SK-N-SH treated with all-trans-retinoic acid at 6 μM for 48 hours (cell line): ENCODE results near the gene ZCCHC24.

ENCODE experiments used
- ATAC-seq: fragments of 200-7000 bp; cut with Tn5 transposase; 3 replicates; pipeline ENCODE4 v1.9.1; 2020; ENCODE audit warnings: mild to moderate bottlenecking, moderate library complexity
- ARNTL ChIP-seq: fragments of 450-650 bp; formaldehyde crosslinking; IDR thresholded peaks from 2 replicates; pipeline ENCODE4 v1.5.0; 2020; ENCODE audit warnings: low read depth, mild to moderate bottlenecking, moderate library complexity, borderline replicate concordance
- BACH2 ChIP-seq: fragments of 250-450 bp; sonication (Bioruptor Pico); IDR thresholded peaks from 2 replicates; pipeline ENCODE4 v1.9.0; 2021; ENCODE audit warnings: mild to moderate bottlenecking, borderline replicate concordance
- CSDC2 ChIP-seq: fragments of 250-450 bp; sonication (Bioruptor Pico); IDR thresholded peaks from 2 replicates; pipeline ENCODE4 v1.5.0; 2020; ENCODE audit warnings: mild to moderate bottlenecking, moderate library complexity
- ESRRG ChIP-seq: fragments of 250-450 bp; sonication (Bioruptor Pico); IDR thresholded peaks from 2 replicates; pipeline ENCODE4 v1.6.1; 2021; ENCODE audit warnings: mild to moderate bottlenecking
- GLIS3 ChIP-seq: fragments of 250-450 bp; sonication (Bioruptor Pico); IDR thresholded peaks from 2 replicates; pipeline ENCODE4 v1.5.0; 2020; ENCODE audit warnings: mild to moderate bottlenecking, moderate library complexity
- ISL1 ChIP-seq: fragments of 250-450 bp; sonication (Bioruptor Pico); IDR thresholded peaks from 2 replicates; pipeline ENCODE4 v2.1.2; 2022; ENCODE audit warnings: mild to moderate bottlenecking, moderate library complexity
- OSR1 ChIP-seq: fragments of 250-450 bp; sonication (Bioruptor Pico); IDR thresholded peaks from 2 replicates; pipeline ENCODE4 v1.8.0; 2022; ENCODE audit warnings: moderate library complexity, mild to moderate bottlenecking, inconsistent platforms
- PPARA ChIP-seq: fragments of 250-450 bp; sonication (Bioruptor Pico); IDR thresholded peaks from 2 replicates; pipeline ENCODE4 v1.5.0; 2020; ENCODE audit warnings: mild to moderate bottlenecking, borderline replicate concordance
- RARB ChIP-seq: fragments of 250-450 bp; sonication (Bioruptor Pico); IDR thresholded peaks from 2 replicates; pipeline ENCODE4 v1.8.0; 2021; ENCODE audit warnings: mild to moderate bottlenecking, moderate library complexity
- SNAI2 ChIP-seq: fragments of 250-450 bp; sonication (Bioruptor Pico); IDR thresholded peaks from 2 replicates; pipeline ENCODE4 v1.5.0; 2020; ENCODE audit warnings: mild to moderate bottlenecking, moderate library complexity
- TCF4 ChIP-seq: fragments of 250-450 bp; sonication (Bioruptor Pico); IDR thresholded peaks from 2 replicates; pipeline ENCODE4 v1.8.0; 2021; ENCODE audit warnings: mild to moderate bottlenecking, moderate library complexity, borderline replicate concordance
- TOX ChIP-seq: fragments of 250-450 bp; sonication (Bioruptor Pico); IDR thresholded peaks from 2 replicates; pipeline ENCODE4 v1.8.0; 2021; ENCODE audit warnings: mild to moderate bottlenecking, moderate library complexity, borderline replicate concordance
- ZC3H10 ChIP-seq: fragments of 250-450 bp; sonication (Bioruptor Pico); IDR thresholded peaks from 2 replicates; pipeline ENCODE4 v1.5.1; 2021; ENCODE audit warnings: mild to moderate bottlenecking, moderate library complexity
- ZFP3 ChIP-seq: fragments of 250-450 bp; sonication (Bioruptor Pico); IDR thresholded peaks from 2 replicates; pipeline ENCODE4 v1.5.0; 2020; ENCODE audit warnings: mild to moderate bottlenecking, moderate library complexity
- ZFP30 ChIP-seq: fragments of 450-650 bp; formaldehyde crosslinking; IDR thresholded peaks from 2 replicates; pipeline ENCODE4 v1.5.0; 2022; ENCODE audit warnings: mild to moderate bottlenecking, moderate library complexity
- ZNF565 ChIP-seq: fragments of 450-650 bp; formaldehyde crosslinking; conservative IDR thresholded peaks from 2 replicates; pipeline ENCODE4 v1.5.0; 2020; ENCODE audit warnings: low read depth, mild to moderate bottlenecking, moderate library complexity
- ZNF8 ChIP-seq: fragments of 450-650 bp; formaldehyde crosslinking; IDR thresholded peaks from 2 replicates; pipeline ENCODE4 v1.5.0; 2020; ENCODE audit warnings: mild to moderate bottlenecking, moderate library complexity
- TF ChIP-seq, protein P1 (sequence below): fragments of 250-450 bp; sonication (Bioruptor Pico); IDR thresholded peaks from 2 replicates; pipeline ENCODE4 v1.5.0; 2020; ENCODE audit warnings: mild to moderate bottlenecking, moderate library complexity
- TF ChIP-seq, protein P2 (sequence below): fragments of 250-450 bp; sonication (Bioruptor Pico); IDR thresholded peaks from 2 replicates; pipeline ENCODE4 v1.5.1; 2020; ENCODE audit warnings: low read depth, mild to moderate bottlenecking, moderate library complexity
- TF ChIP-seq, protein P3 (sequence below): fragments of 250-450 bp; sonication (Bioruptor Pico); IDR thresholded peaks from 2 replicates; pipeline ENCODE4 v1.8.0; 2020; ENCODE audit warnings: mild to moderate bottlenecking, moderate library complexity, borderline replicate concordance
- TF ChIP-seq, protein P4 (sequence below): fragments of 250-450 bp; sonication (Bioruptor Pico); IDR thresholded peaks from 2 replicates; pipeline ENCODE4 v1.5.1; 2021; ENCODE audit warnings: mild to moderate bottlenecking, moderate library complexity
- TF ChIP-seq, protein P5 (sequence below): fragments of 250-450 bp; sonication (Bioruptor Pico); IDR thresholded peaks from 2 replicates; pipeline ENCODE4 v1.8.0; 2021; ENCODE audit warnings: low read depth, mild to moderate bottlenecking, moderate library complexity, borderline replicate concordance

Gene ZCCHC24

DNA sequence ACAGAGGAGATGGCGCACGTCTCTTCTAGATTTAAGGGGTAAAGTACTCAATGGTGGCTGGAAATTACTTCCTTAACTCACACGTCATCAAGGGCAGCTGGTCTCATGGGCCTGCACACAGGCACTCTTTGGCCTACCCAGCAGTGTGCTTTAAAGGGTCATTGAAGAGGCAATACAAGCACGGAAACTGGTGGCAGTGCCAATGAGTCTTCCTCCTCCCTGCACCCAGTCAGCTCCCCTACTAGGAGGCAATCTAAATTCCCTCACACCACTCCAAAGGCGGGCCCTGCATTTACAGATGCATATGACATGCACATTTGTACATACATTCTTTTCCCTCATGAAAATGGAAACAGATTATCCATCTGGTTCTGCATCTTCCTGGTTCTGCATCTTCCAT is 50.8 kb downstream of the ZCCHC24 start (continued):
- TF ChIP-seq, protein P1, sequence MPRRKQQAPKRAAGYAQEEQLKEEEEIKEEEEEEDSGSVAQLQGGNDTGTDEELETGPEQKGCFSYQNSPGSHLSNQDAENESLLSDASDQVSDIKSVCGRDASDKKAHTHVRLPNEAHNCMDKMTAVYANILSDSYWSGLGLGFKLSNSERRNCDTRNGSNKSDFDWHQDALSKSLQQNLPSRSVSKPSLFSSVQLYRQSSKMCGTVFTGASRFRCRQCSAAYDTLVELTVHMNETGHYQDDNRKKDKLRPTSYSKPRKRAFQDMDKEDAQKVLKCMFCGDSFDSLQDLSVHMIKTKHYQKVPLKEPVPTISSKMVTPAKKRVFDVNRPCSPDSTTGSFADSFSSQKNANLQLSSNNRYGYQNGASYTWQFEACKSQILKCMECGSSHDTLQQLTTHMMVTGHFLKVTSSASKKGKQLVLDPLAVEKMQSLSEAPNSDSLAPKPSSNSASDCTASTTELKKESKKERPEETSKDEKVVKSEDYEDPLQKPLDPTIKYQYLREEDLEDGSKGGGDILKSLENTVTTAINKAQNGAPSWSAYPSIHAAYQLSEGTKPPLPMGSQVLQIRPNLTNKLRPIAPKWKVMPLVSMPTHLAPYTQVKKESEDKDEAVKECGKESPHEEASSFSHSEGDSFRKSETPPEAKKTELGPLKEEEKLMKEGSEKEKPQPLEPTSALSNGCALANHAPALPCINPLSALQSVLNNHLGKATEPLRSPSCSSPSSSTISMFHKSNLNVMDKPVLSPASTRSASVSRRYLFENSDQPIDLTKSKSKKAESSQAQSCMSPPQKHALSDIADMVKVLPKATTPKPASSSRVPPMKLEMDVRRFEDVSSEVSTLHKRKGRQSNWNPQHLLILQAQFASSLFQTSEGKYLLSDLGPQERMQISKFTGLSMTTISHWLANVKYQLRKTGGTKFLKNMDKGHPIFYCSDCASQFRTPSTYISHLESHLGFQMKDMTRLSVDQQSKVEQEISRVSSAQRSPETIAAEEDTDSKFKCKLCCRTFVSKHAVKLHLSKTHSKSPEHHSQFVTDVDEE (CRISPR knock-in tag): no peak
- TF ChIP-seq ZNF8 (CRISPR knock-in tag) (no peak), ESRRG (CRISPR knock-in tag) (no peak), BACH2 (CRISPR knock-in tag) (no peak), TCF4 (CRISPR knock-in tag) (no peak)
- TF ChIP-seq, protein P2, sequence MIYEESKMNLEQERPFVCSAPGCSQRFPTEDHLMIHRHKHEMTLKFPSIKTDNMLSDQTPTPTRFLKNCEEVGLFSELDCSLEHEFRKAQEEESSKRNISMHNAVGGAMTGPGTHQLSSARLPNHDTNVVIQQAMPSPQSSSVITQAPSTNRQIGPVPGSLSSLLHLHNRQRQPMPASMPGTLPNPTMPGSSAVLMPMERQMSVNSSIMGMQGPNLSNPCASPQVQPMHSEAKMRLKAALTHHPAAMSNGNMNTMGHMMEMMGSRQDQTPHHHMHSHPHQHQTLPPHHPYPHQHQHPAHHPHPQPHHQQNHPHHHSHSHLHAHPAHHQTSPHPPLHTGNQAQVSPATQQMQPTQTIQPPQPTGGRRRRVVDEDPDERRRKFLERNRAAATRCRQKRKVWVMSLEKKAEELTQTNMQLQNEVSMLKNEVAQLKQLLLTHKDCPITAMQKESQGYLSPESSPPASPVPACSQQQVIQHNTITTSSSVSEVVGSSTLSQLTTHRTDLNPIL (CRISPR knock-in tag): no peak

DNA sequence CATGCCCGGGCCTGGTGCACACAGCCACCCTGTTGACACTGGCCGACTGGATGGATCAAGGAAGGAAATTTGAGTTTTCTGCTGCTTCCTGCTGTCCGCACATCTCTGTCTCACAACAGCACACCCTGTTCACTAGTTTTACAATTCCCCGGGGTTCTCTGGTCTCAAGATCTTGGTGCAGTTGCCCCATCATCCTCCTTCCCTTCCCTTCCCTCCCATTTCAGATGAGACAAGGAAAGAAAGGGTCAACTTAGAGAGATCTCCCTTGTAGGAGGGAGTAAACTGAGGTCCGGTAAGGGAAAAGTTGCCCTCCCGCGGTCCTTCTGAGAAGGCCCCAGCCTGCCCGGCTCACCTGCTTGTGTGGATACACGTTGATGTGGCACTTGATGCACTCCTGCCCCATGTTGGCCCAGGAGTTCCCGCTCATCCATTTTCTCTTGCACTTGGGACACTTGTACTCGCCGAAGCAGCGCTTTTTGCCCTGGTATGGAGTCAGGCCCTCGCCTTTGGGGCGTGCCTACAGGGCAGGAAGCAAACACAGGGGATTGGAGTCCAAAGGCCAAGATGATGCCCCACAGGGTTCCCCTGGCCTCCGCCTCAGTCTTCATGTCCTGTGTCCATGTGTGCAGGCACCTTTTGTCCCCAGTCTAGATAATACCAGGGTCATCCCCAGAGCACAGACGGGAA is 51.4 kb downstream of the ZCCHC24 start:
- TF ChIP-seq GLIS3 (CRISPR knock-in tag) (no peak), ZNF565 (no peak), ARNTL (CRISPR knock-in tag) (no peak), BACH2 (CRISPR knock-in tag) (no peak), OSR1 (CRISPR knock-in tag) (no peak), TCF4 (CRISPR knock-in tag) (no peak), ISL1 (CRISPR knock-in tag) (no peak), ZC3H10 (CRISPR knock-in tag) (no peak), RARB (CRISPR knock-in tag) (no peak), ZFP3 (CRISPR knock-in tag) (no peak)
- TF ChIP-seq, protein P3, sequence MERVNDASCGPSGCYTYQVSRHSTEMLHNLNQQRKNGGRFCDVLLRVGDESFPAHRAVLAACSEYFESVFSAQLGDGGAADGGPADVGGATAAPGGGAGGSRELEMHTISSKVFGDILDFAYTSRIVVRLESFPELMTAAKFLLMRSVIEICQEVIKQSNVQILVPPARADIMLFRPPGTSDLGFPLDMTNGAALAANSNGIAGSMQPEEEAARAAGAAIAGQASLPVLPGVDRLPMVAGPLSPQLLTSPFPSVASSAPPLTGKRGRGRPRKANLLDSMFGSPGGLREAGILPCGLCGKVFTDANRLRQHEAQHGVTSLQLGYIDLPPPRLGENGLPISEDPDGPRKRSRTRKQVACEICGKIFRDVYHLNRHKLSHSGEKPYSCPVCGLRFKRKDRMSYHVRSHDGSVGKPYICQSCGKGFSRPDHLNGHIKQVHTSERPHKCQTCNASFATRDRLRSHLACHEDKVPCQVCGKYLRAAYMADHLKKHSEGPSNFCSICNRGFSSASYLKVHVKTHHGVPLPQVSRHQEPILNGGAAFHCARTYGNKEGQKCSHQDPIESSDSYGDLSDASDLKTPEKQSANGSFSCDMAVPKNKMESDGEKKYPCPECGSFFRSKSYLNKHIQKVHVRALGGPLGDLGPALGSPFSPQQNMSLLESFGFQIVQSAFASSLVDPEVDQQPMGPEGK (CRISPR knock-in tag): no peak
- TF ChIP-seq, protein P4, sequence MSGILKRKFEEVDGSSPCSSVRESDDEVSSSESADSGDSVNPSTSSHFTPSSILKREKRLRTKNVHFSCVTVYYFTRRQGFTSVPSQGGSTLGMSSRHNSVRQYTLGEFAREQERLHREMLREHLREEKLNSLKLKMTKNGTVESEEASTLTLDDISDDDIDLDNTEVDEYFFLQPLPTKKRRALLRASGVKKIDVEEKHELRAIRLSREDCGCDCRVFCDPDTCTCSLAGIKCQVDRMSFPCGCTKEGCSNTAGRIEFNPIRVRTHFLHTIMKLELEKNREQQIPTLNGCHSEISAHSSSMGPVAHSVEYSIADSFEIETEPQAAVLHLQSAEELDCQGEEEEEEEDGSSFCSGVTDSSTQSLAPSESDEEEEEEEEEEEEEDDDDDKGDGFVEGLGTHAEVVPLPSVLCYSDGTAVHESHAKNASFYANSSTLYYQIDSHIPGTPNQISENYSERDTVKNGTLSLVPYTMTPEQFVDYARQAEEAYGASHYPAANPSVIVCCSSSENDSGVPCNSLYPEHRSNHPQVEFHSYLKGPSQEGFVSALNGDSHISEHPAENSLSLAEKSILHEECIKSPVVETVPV (CRISPR knock-in tag): no peak
- TF ChIP-seq, all 23 proteins: peak for 0
- no peak for ATAC-seq

DNA sequence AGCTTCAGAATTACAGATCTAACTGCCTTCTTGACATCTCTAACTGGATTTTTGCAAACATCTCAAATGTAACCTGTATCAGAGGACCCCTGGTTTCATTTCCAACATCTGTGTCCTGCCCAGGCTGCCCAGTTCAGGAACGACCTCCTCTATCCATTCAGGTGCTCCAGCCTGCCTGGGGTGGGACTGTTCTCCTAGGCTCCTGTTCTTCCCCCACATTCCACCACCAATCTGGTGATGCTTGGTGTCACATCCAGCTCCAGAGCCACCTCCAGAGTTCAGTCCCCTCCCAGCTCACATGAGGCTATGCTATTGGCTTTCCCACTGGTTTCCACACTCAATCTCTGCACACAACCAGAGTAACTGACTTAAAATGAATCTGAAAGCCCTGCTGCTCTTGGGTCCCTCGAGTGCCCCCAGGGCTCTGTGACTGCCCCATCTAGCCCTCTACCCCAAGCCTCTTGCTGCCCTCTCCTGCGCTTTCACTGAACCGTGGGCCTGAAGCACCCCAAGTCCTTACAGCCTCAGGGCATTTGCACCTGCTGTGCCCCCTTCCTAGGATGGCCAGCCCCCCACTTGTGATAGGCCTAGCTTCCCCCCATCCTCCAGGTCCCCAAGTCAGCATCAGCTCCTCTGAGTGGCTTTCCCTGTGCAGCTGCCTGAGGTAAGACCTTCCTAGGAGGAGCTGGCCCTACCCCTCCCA is 52.1 kb downstream of the ZCCHC24 start:
- no peak for ATAC-seq
- TF ChIP-seq PPARA: no peak
- TF ChIP-seq, protein P2 (CRISPR knock-in tag): no peak
- no peak for TF ChIP-seq SNAI2 (CRISPR knock-in tag)
- TF ChIP-seq ARNTL (CRISPR knock-in tag): no peak
- TF ChIP-seq TCF4 (CRISPR knock-in tag): no peak
- no peak for TF ChIP-seq ZFP30 (CRISPR knock-in tag)
- TF ChIP-seq ZNF8 (CRISPR knock-in tag): no peak
- TF ChIP-seq, protein P3 (CRISPR knock-in tag): no peak
- TF ChIP-seq BACH2 (CRISPR knock-in tag): no peak
- TF ChIP-seq ZFP3 (CRISPR knock-in tag): no peak
- TF ChIP-seq, protein P5, sequence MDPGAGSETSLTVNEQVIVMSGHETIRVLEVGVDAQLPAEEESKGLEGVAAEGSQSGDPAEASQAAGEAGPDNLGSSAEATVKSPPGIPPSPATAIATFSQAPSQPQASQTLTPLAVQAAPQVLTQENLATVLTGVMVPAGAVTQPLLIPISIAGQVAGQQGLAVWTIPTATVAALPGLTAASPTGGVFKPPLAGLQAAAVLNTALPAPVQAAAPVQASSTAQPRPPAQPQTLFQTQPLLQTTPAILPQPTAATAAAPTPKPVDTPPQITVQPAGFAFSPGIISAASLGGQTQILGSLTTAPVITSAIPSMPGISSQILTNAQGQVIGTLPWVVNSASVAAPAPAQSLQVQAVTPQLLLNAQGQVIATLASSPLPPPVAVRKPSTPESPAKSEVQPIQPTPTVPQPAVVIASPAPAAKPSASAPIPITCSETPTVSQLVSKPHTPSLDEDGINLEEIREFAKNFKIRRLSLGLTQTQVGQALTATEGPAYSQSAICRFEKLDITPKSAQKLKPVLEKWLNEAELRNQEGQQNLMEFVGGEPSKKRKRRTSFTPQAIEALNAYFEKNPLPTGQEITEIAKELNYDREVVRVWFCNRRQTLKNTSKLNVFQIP (CRISPR knock-in tag): no peak
- TF ChIP-seq RARB (CRISPR knock-in tag): no peak
- TF ChIP-seq ESRRG (CRISPR knock-in tag): no peak
- TF ChIP-seq ZC3H10 (CRISPR knock-in tag): no peak
- TF ChIP-seq ISL1 (CRISPR knock-in tag): no peak
- TF ChIP-seq TOX (CRISPR knock-in tag): no peak
- no peak for TF ChIP-seq CSDC2
- TF ChIP-seq ZNF565: no peak
